ENCODE measurements around the gene ADIPOR2. TPM values are rescaled to one million over a fixed set of nuclear protein-coding genes. Genes with fewer than 3 reads are reported as not detected.
A peak's percentile ranks its signal among the peaks of the same experiment; 100 is the strongest.

Gene ADIPOR2
- total and polyA plus RNA-seq, 12 donors = 18.5 to 47.7 (median 41.6) TPM

GRCh38 chr12:1650260-1650977, 40.5 kb upstream of the ADIPOR2 start:
- ATAC-seq (peak; percentile 49 to 82 (median 72)), DNase-seq (no peak)
- Histone ChIP-seq H3K4me1 (peaks cover 5 to 35% (median 22%) of the 10 kb centered on the region in 9 donors), H3K27me3 (no peaks in the 10 kb centered on the region), H3K27ac (peak overlapping the region; percentile 2 to 75 (median 61)), H3K9me3 (no peaks in the 10 kb centered on the region), H3K36me3 (peaks cover 0 to 10% (median 0%) of the 10 kb centered on the region in 9 donors), H3K4me3 (no peak overlapping the region)
- intact Hi-C loops (cut with DNase I) = loop anchor here in 6 of 10 donors (5.0 kb wide), 1 partner anchor 287 kb away; no protein-coding TSS in a partner anchor
- WGBS, 2 donors = 9 to 19% methylated on average over 5 of the region's 5 CpGs
- TF ChIP-seq CTCF (IDR thresholded peaks at IDR 0.05) = no peak

- ATAC-seq = peak in 7 of 8 donors; percentile 21 to 74 (median 44)
- H3K27ac ChIP-seq = peak overlapping the region; percentile 2 to 75 (median 61)
- H3K4me1 ChIP-seq = peaks cover 5 to 35% (median 20%) of the 10 kb centered on the region in 9 donors
These were observed 39.9 kb upstream of the ADIPOR2 start for GRCh38 chr12:1650978-1651361.

GRCh38 chr12:1651946-1652345, 38.9 kb upstream of the ADIPOR2 start:
- ATAC-seq (no peak), DNase-seq (no peak)
- TF ChIP-seq CTCF (IDR thresholded peaks at IDR 0.05) = no peak
- Histone ChIP-seq H3K36me3 (peaks cover 0 to 4% (median 0%) of the 10 kb centered on the region in 9 donors), H3K4me3 (no peak overlapping the region), H3K27ac (no peak overlapping the region), H3K27me3 (no peaks in the 10 kb centered on the region), H3K4me1 (peaks cover 5 to 35% (median 20%) of the 10 kb centered on the region in 9 donors), H3K9me3 (no peaks in the 10 kb centered on the region)
- intact Hi-C loops (cut with DNase I) = loop anchor here in 8 of 10 donors (1.0 to 5.0 kb wide), 4 partner anchors 139 to 287 kb away; no protein-coding TSS in a partner anchor

More at GRCh38 chr12:1650978-1651361, 39.9 kb upstream of the ADIPOR2 start:
- H3K4me3 ChIP-seq = no peak overlapping the region
- no peaks in the 10 kb centered on the region for H3K27me3 ChIP-seq
- DNase-seq = peak in 1 of 2 donors; percentile 48
- peaks cover 0 to 10% (median 0%) of the 10 kb centered on the region in 9 donors for H3K36me3 ChIP-seq
- TF ChIP-seq CTCF (IDR thresholded peaks at IDR 0.05) = no peak
- 25 to 43% methylated on average over 6 of the region's 6 CpGs for WGBS, 2 donors
- intact Hi-C loops (cut with DNase I) = loop anchor here in 7 of 10 donors (1.0 to 5.0 kb wide), 2 partner anchors 140 to 286 kb away; no protein-coding TSS in a partner anchor
- H3K9me3 ChIP-seq = no peaks in the 10 kb centered on the region

GRCh38 chr12:1655225-1655788, 35.6 kb upstream of the ADIPOR2 start:
- Histone ChIP-seq H3K27me3 (no peaks in the 10 kb centered on the region), H3K9me3 (no peaks in the 10 kb centered on the region), H3K4me3 (no peak overlapping the region), H3K4me1 (peaks cover 9 to 55% (median 39%) of the 10 kb centered on the region in 9 donors), H3K27ac (no peak overlapping the region), H3K36me3 (no peaks in the 10 kb centered on the region)
- 90 to 93% methylated on average over 6 of the region's 6 CpGs for WGBS, 2 donors
- ATAC-seq (no peak), DNase-seq (no peak)
- no peak for TF ChIP-seq CTCF (IDR thresholded peaks at IDR 0.05)
- intact Hi-C loops (cut with DNase I) = loop anchor here in 2 of 10 donors (2.0 to 5.0 kb wide), 2 partner anchors 37 to 135 kb away; partner anchors contain the start of gene ADIPOR2 (in 1 of the 2)
